Eye (tissue), 1 donor: ENCODE measurements around the gene IFNLR1.

Experiments used
- DNase-seq: peaks from one replicate; pipeline ENCODE4 v3.0.0-alpha.2; 2015

Gene IFNLR1

DNA sequence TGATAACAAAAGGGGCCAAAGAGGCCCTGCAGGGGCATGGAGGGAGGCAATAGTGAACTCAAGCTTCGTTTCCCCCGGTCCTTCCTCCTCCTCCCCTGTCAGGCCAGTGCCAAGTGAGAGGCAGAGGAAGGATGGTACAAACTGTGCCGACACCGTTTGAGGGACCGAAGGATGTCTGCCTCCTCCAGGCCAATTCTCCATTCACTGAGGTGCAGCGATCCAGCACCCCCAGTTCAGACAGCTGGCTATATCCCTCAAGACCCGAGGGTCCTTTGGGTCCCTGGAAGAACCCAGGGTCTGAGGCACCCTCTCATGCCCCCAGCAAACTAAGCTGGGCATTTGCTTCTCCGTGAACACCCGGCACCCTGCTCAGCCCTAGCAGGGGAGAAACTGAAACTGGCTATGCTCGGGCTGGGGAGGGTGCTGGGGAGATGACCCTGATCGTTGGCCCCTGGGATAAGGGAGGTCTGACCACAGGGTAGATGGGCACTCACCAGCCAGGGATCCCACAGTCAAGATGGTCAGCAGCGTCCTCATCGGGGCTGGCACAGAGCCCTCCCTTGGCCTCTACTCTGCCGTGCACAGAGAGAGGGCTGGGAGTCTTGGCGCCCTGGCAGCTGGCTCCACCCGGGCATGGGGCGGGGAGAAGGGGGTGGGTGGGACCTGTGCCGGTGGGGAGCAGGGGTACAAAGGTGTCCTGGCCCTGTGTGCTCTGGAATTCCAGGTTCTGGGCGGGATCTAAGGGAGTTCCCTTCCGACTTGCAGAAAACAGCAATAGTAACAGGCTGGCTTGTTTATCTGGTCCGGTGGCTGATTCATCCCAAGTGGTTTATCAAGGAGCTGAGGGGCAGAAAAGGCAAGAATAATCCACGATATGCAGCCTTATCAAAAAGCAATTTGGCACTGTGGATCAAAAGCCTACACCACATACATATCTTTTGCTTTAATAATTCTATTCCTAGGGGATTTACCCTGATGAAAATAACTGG is 44.2 kb downstream of the IFNLR1 start, which contains the start of gene IL22RA1:
TSS of gene IL22RA1 (minus strand) at position 595 of the 989 bp plus-strand sequence. CDS start at position 537, 58 bp downstream.
- DNase-seq: no peak

DNA sequence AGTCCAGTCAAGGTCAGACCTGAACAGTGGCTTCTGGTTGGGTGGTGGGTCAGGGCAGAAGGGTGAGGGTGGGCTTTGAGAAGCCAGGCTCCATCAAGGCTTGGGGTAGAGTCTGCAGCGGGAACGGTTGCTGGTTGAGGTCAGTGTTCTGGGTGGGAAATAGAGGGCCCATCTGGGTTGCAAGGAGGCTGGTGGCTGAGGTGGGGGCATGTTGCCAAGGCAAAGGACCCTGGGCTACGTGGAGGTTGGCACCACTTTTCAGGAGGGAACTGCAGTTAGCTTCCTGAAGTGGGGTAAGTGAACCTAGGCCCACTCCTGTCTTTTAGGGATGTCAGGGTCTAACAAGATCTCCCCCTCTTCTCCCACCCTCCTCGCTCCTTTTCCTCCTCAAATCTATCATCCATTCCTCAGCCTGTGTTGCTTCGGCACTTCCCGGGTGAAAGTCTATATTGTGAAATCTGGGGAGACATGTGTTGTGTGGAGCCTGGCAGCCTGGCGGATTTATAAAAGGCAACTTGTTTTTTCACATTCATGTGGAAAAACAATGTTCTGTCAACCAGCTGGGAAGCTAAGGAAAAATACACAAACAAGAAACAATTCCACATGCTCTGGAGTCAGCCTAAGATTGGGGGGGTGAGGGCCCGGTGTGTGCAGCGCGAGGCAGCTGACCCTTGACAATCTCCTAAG is 45.6 kb downstream of the IFNLR1 start:
- DNase-seq: no peak

DNA sequence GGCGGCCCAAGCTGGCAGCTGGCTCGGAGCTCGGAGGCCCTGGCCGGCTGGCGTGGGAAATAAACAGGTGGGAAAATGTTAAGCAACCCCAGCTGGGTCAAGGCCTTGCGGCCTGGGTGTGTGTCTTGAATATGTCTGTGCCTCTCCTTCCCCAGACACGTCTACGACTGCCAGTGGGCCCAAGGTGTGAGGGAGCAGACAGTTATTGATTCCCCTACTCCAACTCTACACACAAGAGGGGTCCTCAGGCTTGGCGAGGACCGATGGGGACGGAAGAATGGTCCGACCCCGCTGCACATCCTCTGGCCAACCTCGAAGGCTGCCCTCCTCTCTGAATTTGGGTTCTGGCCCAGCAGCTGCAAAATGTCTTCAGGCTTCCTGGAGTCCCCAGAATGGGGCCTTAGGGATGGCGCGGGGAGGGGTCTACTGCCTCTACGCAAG is 46.3 kb downstream of the IFNLR1 start:
- no peak for DNase-seq

DNA sequence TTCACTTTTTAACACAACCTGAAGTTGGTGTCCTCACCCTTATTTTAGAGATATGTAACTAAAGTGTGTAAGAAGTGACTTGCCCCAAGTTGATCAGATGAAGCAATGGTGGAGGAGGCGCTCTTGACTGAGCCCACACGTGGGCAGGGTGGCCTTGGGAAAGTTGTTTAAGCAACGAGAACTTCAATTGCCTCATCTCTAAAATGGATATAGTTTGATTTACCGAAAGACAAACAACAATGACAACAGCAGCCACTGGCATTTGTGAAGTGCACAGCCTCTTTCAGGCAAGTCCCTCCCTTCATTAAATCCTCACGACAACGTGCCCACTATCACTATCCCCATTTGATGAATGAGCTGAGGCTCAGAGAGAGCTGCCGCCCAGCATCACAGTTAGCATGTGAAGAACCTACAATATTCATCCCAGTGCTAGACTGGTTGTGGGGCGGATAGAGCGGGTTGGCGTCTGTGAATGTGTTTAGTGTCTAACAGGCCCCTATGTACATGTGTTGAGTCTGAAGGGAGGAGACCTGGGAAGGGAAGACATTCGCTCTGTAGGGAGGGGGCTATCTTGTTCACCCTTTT is 47.2 kb downstream of the IFNLR1 start:
- DNase-seq: no peak

DNA sequence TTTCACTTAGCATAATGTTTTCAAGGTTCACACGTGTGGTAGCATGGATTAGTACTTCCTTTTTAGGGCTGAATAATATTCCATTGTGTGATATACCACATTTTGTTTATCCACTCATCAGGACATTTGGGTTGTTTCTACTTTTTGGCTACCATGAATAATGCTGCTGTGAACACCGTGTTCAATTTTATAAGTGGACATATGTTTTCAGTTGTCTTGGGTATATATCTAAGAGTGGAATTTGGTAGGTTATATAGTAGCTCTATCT is 47.9 kb downstream of the IFNLR1 start:
- DNase-seq: no peak

DNA sequence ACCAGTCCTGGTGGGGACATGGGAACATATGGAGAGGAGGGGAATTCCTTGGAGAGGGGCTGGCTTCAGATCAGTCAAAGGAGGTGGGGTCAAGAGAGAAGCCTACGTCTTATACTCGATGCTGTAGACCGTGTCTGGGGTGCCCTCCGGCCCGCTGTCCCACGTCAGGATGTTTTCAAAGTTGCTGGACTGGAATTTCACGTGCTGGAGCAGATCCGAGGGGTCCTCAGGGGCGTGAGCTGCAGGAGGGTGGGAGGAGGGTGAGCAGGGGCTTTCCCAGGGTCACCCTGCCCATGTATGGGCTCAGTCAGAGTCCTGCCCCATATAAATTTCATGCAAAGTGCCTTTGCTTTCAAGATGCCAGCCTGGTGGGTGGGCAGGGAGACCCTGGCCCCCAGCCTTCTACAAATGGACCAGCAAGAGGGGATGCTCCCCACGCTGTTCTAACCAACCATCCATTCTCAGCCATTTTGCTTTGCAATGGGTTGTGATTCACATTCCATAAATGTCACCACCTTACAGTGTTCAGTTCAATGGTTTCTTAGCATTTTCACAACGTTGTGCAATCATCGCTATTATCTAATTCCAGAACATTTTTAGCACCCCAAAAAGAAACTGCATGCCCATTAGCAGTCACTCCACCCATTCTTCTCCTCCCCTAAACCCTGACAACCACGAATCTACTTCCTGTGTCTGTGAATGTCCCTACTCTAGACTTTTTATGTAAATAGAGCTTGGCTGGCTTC is 48.4 kb downstream of the IFNLR1 start:
- DNase-seq: no peak

DNA sequence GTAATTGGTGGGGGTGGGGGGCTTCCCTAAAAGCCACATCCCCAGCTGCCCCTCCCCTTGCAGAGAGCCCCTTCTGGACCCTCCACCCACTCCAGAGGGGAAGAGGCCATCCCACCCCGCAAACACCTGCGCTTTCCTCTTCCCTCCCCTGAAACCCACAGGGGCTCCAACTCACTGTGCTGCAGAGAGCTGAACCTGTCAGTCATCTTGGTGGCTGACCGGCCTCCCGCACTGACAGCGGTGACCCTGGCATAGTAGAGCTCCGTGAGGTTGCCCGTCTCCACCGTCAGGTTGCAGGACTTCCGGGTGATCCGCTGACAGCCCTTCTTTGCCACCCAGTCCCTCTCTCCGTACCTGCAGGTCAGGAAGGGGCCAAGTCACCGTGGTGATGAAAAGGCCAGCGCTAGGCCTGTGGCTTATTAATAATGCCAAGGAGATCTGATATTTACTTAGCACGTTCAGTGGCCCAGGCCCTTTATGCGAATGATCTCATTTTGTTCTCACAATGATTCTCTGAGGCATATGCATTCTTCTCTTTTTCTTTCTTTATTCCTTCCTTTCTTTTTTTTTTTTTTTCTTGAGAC is 50.0 kb downstream of the IFNLR1 start:
- DNase-seq: peak; percentile 59

DNA sequence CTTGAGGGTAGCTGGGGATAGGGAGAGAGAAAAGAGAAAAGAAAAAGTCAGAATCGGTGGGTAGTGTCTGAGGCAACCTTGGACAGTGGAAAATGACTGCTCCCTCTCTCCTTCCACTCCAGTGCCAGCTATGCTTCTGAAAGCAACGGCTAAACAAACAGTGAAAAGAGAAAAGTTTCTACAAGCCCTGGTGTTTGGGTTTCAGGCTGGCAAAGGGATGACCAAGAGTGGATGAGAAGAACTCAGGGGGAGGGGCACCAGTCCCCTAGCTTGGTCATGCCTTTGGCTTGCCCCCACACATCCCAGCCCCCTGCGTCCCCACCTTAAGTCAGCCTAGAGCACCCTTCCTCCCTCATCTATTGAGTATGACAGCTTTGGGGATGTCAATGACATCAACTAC is 52.7 kb downstream of the IFNLR1 start:
- DNase-seq: no peak

DNA sequence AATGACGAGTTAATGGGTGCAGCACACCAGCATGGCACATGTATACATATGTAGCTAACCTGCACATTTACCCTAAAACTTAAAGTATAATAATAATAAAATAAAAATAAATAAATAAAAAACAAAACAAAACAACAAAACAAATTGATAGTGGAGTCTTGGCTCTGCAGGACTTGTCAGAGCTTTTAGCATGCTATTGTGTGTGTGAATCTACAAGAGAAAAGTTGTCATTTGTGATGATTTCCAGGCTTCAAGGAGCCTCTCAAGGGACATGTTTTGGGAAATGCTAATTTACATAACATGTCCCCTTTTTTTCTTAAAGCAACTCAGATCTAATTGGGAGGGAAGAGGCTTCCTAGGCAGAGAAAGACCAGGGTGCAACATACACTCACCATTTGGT is 53.3 kb downstream of the IFNLR1 start:
- no peak for DNase-seq

DNA sequence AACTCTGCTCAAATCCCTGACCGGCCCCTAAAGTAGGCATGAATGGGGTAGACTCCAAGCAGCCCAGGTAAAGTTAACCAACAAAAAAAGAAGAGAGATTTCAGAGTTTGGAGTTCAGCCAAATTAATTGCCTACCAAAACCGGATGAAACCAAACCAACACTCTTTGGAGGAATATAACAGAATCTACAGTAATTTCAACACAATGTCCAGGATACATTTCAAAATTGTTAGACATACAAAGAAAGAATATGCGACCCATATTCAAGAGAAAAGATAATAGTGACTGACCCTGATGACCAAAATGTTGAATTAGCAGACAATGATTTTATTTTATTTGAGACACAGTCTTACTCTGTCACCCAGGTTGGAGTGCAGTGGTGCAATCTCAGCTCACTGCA is 56.7 kb downstream of the IFNLR1 start:
- no peak for DNase-seq

DNA sequence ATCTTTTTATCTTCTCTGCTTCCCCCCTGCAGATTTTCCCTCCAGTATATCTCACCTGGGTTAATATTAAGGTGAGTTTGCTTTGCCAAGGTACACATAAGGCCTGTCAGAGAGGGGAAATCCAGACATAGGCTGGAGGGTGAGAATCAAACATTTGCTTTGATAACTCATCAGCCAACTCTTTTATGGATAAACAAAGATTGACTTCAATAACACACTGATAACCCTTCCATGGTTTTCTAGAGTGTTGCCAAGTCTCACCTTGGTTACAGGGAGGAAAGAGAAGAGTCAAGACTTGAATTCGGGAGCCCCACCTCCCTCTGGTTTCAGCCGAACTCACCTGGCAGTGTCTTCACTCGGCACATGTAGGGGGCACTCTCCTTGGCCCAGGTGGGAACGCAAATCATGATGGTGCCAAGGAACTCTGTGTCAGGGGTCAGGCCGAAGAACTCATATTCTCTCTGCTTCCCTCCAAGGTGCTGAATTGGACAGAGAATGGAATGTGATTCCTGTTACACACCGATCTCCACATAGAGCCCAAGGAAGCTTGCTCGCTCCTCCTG is 59.2 kb downstream of the IFNLR1 start:
- DNase-seq: no peak

DNA sequence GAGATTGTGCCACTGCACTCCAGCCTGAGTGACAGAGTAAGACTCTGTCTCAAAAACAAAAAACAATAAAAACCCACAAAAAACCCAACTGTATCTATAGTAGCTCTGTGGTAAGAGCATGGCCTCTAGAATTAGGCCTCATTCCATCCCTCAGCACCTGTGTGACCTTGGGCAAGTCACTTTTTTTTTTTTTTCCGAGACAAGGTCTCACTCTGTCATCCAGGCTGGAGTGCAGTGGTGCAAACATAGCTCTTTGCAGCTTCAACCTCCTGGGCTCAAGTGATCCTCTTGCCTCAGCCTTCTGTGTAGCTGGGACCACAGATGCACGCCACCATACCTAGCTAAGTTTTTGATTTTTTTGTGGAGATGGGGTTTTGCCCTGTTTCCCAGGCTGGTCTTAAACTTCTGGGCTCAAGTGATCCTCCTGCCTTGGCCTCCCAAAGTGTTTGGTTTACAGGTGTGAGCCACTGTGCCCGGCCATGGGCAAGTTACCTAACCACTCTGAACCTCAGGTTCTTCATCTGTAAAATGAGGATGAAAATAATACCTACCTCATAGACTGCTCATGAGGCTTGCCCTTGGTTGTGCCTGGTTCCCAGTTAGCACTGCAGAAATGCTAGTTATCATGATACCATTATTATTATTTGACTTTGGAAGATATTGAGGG is 59.8 kb downstream of the IFNLR1 start:
- no peak for DNase-seq

DNA sequence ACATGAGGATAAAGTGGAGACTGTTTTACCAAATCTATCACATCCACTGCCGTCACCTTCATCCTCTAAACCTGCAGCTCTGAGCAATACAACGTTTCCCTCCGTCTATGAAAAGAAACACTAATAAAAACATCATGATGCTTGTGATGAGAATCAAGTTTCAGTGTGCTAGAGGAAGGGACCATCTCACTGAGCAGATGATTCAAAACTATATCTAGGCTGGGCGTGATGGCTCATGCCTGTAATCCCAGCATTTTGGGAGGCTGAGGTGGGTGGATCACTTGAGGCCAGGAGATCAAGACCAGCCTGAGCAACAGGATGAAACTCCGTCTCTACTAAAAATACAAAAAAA is 60.4 kb downstream of the IFNLR1 start:
- no peak for DNase-seq

DNA sequence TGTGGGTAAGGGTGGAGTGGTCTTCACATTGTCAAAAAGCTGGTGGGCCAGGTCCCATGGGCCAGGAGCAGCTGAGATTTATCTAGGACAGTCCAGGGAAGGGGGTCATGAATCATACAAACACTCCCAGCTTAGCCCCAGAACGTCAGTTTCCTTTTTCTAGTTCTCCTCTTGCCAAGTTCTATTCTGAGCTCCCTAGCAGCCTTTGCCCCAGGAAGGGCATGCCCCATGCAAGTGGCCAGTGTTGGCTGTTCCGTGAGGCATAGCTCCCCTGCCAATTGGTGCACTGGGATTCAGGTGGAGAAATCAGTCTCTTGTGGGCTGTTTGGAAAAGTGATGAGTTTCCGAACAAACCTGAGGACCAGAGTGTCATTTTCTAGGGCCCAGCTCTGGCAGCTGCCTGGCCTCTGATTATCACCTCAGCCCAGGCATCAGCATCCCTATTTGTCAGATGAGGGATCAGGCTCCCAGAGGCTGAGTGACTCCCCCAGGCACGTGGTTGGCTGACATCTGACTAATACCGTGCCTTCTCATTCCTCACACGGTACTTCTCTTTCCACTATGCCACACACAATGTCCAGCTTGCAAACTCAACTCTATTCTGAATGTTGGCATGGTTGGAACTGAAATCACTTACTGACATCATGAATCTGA is 60.9 kb downstream of the IFNLR1 start:
- DNase-seq: no peak

DNA sequence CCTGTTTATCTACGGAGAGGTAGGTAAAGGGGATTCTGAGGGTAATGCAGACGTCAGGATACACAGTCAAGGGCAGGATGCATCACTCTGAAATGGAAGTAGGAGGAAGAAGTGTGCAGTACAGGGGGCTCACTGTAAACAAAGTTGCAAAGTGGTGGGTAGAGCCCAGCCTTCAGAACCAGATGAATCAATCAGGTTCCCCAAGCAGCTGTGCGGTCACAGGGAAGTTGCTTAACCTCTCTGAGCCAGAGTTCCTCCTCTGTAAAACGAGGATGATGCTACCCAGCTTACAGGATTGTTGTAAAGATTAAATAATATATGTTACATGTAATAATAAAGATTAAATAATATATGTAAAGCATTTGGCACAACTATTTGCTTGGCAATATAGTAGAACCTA is 61.6 kb downstream of the IFNLR1 start:
- DNase-seq: no peak

DNA sequence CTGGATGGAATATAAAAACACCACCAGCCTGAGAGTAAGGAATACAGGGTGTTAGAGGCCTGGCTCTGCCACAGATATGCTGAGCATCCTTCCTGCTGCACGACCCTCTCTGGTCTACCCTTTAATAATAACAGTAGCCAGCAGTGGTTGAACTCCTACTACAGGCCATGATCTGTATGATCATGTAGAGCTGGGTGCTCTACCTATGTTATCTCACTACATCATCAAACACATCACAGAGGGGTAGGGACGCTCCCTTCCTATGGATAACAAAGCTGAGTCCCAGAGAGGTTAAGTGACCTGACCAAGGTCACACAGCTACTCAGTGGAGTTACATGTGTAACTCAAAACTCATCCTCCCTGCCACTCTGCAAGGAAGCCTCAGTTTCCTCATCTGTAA is 62.1 kb downstream of the IFNLR1 start:
- DNase-seq: no peak

DNA sequence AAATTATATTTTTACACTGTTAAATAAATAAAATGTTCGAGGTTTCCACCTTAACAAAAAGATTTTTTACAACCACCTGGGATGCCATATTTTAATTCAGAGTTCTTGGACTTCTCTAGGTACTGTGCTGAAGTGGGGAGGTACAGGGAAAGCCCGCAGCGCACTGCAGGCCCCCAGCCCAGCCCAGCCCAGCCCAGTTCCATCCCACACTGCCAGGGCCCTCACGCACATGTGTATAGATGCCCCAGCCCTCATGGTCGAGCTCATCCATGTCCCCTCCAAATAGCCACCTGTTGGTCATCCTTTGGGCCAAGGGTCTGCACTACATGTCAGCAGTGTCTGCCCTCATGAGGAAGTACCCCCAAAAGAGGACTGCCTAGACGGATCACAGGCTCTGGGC is 63.5 kb downstream of the IFNLR1 start:
- no peak for DNase-seq

DNA sequence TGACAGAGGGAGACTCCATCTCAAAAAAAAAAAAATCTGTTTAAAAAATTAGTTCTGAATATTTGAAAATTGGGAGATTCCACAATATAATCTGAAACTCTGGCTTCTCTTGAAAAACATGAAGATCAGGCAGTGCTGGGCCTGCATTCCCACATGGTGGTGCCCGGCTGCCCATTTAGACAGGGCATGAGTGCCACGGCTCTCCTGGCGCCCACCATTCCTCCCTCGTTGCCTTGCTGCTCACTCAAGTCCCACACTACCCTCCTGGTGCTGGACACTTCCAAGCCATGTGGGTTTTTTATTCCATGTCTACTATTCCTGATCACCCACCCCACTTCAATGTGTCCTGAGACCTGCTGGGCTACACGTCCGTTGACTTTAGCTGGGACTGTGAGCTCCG is 64.3 kb downstream of the IFNLR1 start:
- no peak for DNase-seq

DNA sequence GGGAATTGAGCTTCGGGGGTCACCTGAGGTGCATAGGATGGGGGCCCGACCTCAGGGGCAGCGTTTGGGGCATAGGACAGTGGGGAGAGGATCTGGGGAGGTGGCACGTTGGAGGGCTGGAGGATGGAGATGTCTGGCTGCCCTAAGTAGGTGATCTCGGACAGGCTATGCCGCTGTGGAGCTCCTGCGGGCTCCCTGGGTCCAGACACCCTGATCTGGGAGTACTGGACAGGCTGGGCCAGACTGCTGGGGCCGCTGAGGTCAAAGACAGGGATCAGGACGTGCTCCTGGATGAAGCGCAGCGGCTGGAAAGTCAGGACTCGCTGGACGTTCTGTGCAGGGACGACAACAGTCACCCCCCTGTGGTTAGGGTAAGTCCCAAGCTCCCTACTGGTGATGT is 65.7 kb downstream of the IFNLR1 start:
- DNase-seq: no peak

DNA sequence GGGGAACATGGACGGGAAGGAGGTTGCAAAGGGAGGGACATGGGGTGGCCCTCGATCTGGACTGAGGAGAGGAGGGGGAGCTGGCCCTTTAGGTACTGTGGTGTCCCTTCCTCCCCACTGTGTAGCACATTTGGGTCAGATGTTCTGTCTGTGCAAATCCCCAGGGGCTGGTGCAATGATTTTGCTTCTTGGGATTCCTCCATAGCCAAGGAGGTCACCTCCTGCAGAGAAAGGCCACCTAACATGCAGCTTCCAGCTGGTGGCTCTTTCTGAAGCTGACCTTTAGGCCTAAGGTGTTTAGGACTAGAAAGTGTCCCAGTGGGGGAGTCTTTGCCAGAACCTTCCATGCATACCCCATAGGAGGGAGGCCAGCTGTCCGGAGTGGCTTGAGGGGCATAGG is 66.1 kb downstream of the IFNLR1 start:
- no peak for DNase-seq
